ENCODE results near the gene KCNQ2.

Gene KCNQ2

DNA sequence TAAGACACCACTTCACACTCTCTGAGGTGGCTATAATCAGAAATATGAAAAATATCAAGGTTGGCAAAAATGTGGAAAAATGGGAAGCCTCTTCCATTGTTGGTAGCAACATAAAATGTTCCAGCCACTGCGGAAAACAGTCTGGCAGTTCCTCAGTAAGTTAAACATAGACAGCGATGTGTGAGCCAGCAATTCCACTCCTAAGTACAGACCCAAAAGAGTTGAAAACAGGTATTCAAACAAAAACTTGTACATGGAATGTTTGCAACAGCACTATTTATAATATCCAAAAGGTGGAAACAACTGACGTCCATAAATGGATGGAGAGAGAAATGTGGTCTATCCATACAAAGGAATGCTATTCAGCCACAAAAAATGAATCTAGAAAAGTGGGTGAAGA lies 40.8 kb upstream of the KCNQ2 start:
- no peaks in the 10 kb centered on the region; the same call in 1 of the 2 replicates for H3K27me3 ChIP-seq (ENCODE audit: control insufficient read depth, insufficient read depth, low read length)
- H3K4me1 ChIP-seq (ENCODE audit: control insufficient read depth, insufficient read depth, low read length): peaks cover 2% of the 10 kb centered on the region; the same call in 1 of the 2 replicates
- H3K4me3 ChIP-seq (ENCODE audit: low read depth, low read length): no peak overlapping the region
- no peak overlapping the region for H3K27ac ChIP-seq (ENCODE audit: low read depth, low read length)
- no peaks in the 10 kb centered on the region for H3K36me3 ChIP-seq (ENCODE audit: control insufficient read depth, insufficient read depth, low read length)
- H3K9me3 ChIP-seq (ENCODE audit: control insufficient read depth, insufficient read depth, low read depth, low read length): peaks cover 4% of the 10 kb centered on the region; the same call in 1 of the 2 replicates
- H3K9ac ChIP-seq (ENCODE audit: low read length): no peak overlapping the region

DNA sequence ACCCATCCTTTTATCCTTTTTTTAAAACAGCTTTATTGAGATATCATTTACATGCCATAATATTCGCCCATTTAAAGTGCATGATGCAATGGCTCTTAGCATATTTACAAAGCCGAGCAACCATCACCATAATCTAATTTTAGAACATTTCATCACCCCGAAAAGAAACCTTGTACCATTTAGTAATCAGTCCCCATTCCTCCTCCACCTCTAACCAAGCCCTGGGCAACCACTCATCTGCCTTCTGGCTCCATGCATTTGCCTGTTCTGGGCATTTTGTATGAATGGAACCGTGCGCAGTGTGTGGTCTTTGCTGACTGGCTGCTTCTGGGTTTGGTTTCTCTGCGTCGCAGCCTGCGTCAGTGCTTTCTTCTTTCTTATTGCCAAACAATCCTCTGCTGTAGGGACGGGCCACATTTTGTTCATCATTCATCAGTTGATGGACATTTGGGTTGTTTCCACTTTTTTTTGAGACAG lies 36.7 kb upstream of the KCNQ2 start:
- H3K9ac ChIP-seq (ENCODE audit: low read length): no peak overlapping the region
- no peak overlapping the region for H3K27ac ChIP-seq (ENCODE audit: low read depth, low read length)
- H3K4me1 ChIP-seq (ENCODE audit: control insufficient read depth, insufficient read depth, low read length): no peaks in the 10 kb centered on the region
- H3K36me3 ChIP-seq (ENCODE audit: control insufficient read depth, insufficient read depth, low read length): no peaks in the 10 kb centered on the region
- peaks cover 6% of the 10 kb centered on the region; the same call in 1 of the 2 replicates for H3K27me3 ChIP-seq (ENCODE audit: control insufficient read depth, insufficient read depth, low read length)
- peaks cover 9% of the 10 kb centered on the region; the same call in 1 of the 2 replicates for H3K9me3 ChIP-seq (ENCODE audit: control insufficient read depth, insufficient read depth, low read depth, low read length)
- H3K4me3 ChIP-seq (ENCODE audit: low read depth, low read length): no peak overlapping the region

DNA sequence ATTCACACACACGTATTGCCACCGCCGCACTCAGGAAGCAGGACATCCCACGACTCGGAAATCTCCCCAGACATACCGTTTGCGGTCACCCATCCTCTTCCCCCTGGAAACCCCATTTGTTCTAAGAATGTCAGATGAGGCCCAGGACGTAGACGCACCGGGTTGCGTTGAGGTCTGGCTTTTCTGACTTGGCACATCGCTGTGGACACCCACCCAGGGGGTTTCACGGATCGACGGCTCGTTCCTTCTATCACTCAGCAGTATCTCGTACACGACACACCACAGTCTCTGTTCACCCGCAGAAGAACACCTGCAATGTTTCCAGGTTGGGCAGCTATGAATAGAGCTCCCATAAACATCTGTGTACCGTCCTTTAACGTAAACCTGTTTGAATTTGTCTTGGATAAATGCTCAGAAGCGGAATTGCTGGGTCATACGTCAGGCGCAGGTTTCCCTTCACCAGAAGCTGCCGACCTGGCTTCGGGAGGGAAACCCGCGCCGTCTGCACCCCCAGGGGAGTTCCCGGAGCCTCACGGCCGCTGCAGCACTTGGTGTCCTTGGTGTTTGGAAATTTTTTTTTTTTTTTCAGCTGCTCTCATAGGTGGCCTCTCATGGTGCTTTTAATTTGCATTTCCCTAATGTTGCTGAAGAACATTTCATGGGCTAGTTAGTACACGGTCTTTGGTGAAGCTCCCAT lies 35.8 kb upstream of the KCNQ2 start:
- no peaks in the 10 kb centered on the region for H3K4me1 ChIP-seq (ENCODE audit: control insufficient read depth, insufficient read depth, low read length)
- no peak overlapping the region for H3K9ac ChIP-seq (ENCODE audit: low read length)
- no peak overlapping the region for H3K4me3 ChIP-seq (ENCODE audit: low read depth, low read length)
- H3K36me3 ChIP-seq (ENCODE audit: control insufficient read depth, insufficient read depth, low read length): no peaks in the 10 kb centered on the region
- peaks cover 12% of the 10 kb centered on the region; the same call in 1 of the 2 replicates for H3K27me3 ChIP-seq (ENCODE audit: control insufficient read depth, insufficient read depth, low read length)
- no peak overlapping the region for H3K27ac ChIP-seq (ENCODE audit: low read depth, low read length)
- peaks cover 9% of the 10 kb centered on the region; the same call in 1 of the 2 replicates for H3K9me3 ChIP-seq (ENCODE audit: control insufficient read depth, insufficient read depth, low read depth, low read length)

DNA sequence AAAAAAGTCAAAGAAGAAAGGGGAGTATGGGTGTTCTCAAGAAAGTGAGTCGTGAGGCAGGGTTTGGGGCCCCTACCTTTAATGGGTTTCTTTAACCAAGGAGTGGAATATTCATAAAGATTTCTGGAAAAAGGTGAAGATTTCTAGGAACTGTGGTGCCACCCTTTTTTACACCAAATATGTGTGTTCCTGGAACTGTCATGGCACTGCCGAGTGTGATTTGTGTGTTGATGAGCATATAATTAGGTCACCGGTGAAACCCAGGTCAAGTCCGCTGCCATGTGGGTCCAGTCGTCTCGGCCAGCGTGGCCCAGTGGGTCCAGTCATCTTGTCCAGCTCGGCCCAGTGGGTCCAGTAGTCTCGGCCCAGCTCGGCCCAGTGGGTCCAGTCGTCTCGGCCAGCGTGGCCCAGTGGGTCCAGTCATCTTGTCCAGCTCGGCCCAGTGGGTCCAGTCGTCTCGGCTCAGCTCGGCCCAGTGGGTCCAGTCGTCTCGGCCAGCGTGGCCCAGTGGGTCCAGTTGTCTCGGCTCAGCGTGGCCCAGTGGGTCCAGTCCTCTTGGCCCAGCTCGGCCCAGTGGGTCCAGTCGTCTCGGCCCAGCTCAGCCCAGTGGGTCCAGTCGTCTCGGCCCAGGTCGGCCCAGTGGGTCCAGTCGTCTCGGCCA lies 34.8 kb upstream of the KCNQ2 start:
- Histone ChIP-seq H3K27me3 (ENCODE audit: control insufficient read depth, insufficient read depth, low read length) (peaks cover 20% of the 10 kb centered on the region), H3K9me3 (ENCODE audit: control insufficient read depth, insufficient read depth, low read depth, low read length) (peaks cover 9% of the 10 kb centered on the region; the same call in 1 of the 2 replicates)

DNA sequence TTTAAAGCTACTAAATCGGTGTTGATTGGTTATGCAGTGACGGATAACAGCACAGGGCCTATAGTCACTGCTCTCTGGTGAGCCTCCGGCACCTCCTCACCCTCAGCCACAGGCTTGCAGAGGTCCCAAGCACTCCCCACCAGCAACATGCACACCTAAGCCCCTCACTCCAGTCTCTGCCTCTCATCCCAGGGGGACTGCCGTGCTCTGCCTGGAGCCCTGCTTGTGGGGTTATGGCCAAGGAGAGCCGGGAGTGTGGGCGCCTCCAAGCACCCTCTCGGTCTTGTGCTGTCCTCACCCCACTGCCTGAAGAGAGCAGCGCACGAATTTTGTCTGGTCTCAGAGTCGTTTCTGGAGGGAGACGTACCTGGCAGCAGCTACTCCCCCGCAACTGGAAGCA lies 33.3 kb upstream of the KCNQ2 start:
- peaks cover 9% of the 10 kb centered on the region; the same call in 1 of the 2 replicates for H3K9me3 ChIP-seq (ENCODE audit: control insufficient read depth, insufficient read depth, low read depth, low read length)
- H3K4me1 ChIP-seq (ENCODE audit: control insufficient read depth, insufficient read depth, low read length): peaks cover 11% of the 10 kb centered on the region
- peaks cover 26% of the 10 kb centered on the region for H3K27me3 ChIP-seq (ENCODE audit: control insufficient read depth, insufficient read depth, low read length)
- H3K36me3 ChIP-seq (ENCODE audit: control insufficient read depth, insufficient read depth, low read length): no peaks in the 10 kb centered on the region
- no peak overlapping the region for H3K9ac ChIP-seq (ENCODE audit: low read length)
- H3K27ac ChIP-seq (ENCODE audit: low read depth, low read length): no peak overlapping the region
- H3K4me3 ChIP-seq (ENCODE audit: low read depth, low read length): no peak overlapping the region

More for the DNA sequence above, 34.8 kb upstream of the KCNQ2 start:
- Histone ChIP-seq H3K27ac (ENCODE audit: low read depth, low read length) (no peak overlapping the region), H3K9ac (ENCODE audit: low read length) (no peak overlapping the region), H3K4me3 (ENCODE audit: low read depth, low read length) (no peak overlapping the region), H3K4me1 (ENCODE audit: control insufficient read depth, insufficient read depth, low read length) (peaks cover 8% of the 10 kb centered on the region), H3K36me3 (ENCODE audit: control insufficient read depth, insufficient read depth, low read length) (no peaks in the 10 kb centered on the region)

DNA sequence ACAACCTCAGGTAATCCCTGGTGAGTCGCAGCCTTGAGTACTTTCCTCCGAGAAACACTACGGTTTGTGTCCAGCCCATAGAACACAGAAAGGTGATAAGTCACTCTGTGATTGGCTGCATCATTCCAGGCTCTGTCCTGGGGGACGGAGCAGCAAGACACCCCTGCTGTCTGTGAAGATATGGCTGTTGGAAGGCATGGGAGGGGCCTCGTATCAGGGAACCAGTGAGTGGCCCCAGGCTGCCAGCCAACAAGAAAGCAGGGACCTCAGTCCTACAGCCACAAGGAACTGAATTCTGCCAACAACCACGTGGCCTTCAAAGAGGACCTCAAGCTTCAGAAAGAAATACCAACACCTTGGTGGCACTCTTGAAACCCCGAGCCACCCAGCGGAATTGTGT lies 32.8 kb upstream of the KCNQ2 start:
- no peak overlapping the region for H3K4me3 ChIP-seq (ENCODE audit: low read depth, low read length)
- H3K36me3 ChIP-seq (ENCODE audit: control insufficient read depth, insufficient read depth, low read length): no peaks in the 10 kb centered on the region
- peaks cover 9% of the 10 kb centered on the region; the same call in 1 of the 2 replicates for H3K9me3 ChIP-seq (ENCODE audit: control insufficient read depth, insufficient read depth, low read depth, low read length)
- peaks cover 30% of the 10 kb centered on the region for H3K27me3 ChIP-seq (ENCODE audit: control insufficient read depth, insufficient read depth, low read length)
- peaks cover 11% of the 10 kb centered on the region for H3K4me1 ChIP-seq (ENCODE audit: control insufficient read depth, insufficient read depth, low read length)
- H3K27ac ChIP-seq (ENCODE audit: low read depth, low read length): no peak overlapping the region
- H3K9ac ChIP-seq (ENCODE audit: low read length): no peak overlapping the region

DNA sequence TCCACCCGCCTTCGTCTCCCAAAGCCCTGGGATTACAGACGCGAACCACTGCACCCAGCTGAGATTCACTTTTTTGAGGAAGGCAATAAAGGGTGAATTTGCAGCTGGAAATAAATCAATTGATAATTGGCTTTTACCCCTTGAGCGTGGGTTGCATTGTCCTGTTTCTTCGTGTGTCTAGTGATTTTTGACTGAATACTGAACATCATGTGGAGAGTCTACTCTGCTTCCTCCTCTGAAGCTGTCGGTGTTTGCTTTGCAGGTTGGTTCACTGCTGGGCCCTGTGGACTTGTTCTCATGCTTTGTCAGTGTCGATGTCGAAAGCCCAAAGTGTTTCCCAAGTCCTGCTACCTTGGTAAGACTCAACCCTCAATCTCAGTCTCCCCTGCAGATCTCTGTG lies 32.2 kb upstream of the KCNQ2 start:
- no peak overlapping the region for H3K9ac ChIP-seq (ENCODE audit: low read length)
- H3K4me3 ChIP-seq (ENCODE audit: low read depth, low read length): no peak overlapping the region
- no peak overlapping the region for H3K27ac ChIP-seq (ENCODE audit: low read depth, low read length)
- no peaks in the 10 kb centered on the region for H3K36me3 ChIP-seq (ENCODE audit: control insufficient read depth, insufficient read depth, low read length)
- peaks cover 11% of the 10 kb centered on the region for H3K4me1 ChIP-seq (ENCODE audit: control insufficient read depth, insufficient read depth, low read length)
- peaks cover 9% of the 10 kb centered on the region; the same call in 1 of the 2 replicates for H3K9me3 ChIP-seq (ENCODE audit: control insufficient read depth, insufficient read depth, low read depth, low read length)
- peaks cover 37% of the 10 kb centered on the region for H3K27me3 ChIP-seq (ENCODE audit: control insufficient read depth, insufficient read depth, low read length)

DNA sequence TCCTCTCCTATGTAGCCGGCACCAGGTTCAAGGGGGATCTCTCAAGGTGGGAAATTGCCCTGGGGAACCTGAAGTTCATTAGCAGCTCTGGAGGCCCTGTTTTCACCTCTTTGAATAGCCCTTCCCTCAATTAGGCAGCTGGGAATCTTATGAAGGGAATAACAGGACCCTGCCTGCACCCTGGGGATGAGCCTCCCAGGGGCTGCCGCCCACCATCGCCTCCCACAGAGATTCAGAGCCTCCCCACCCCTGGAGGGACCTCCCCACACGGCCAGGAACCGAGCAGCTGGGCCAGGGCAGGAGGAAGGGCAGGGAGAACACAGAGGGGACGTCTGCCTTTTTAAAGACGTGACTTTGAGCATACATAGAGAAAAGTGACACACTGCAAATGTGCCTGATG lies 31.1 kb upstream of the KCNQ2 start:
- Histone ChIP-seq H3K4me3 (ENCODE audit: low read depth, low read length) (no peak overlapping the region), H3K27ac (ENCODE audit: low read depth, low read length) (no peak overlapping the region), H3K9me3 (ENCODE audit: control insufficient read depth, insufficient read depth, low read depth, low read length) (peaks cover 9% of the 10 kb centered on the region; the same call in 1 of the 2 replicates), H3K36me3 (ENCODE audit: control insufficient read depth, insufficient read depth, low read length) (no peaks in the 10 kb centered on the region), H3K9ac (ENCODE audit: low read length) (no peak overlapping the region), H3K27me3 (ENCODE audit: control insufficient read depth, insufficient read depth, low read length) (peaks cover 43% of the 10 kb centered on the region), H3K4me1 (ENCODE audit: control insufficient read depth, insufficient read depth, low read length) (peaks cover 14% of the 10 kb centered on the region)

DNA sequence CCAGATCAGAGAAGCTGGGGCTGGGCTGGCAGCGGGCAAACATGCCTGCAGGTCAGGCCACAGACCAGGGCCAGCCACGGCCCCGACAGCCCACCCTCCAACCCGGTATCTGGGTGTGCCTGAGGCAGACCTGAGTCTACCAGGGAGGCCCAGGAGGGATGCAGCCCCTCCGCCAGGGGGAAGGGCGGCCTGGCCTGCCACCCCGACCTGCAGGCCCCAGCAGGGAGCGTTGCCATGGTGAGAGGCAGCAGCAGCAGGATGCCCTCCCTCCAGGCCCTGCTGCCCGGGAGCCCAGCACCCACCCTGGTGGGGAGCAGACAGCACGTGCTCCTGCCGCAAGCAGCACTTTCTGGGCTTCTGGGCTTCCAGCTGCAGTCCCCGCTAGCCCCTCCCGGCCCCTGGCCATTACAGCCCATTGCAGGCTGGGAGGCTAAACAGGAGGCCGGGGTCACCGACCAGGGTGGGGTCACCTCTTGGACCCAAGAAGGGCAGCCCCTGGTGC lies 30.3 kb upstream of the KCNQ2 start:
- no peak overlapping the region for H3K9ac ChIP-seq (ENCODE audit: low read length)

DNA sequence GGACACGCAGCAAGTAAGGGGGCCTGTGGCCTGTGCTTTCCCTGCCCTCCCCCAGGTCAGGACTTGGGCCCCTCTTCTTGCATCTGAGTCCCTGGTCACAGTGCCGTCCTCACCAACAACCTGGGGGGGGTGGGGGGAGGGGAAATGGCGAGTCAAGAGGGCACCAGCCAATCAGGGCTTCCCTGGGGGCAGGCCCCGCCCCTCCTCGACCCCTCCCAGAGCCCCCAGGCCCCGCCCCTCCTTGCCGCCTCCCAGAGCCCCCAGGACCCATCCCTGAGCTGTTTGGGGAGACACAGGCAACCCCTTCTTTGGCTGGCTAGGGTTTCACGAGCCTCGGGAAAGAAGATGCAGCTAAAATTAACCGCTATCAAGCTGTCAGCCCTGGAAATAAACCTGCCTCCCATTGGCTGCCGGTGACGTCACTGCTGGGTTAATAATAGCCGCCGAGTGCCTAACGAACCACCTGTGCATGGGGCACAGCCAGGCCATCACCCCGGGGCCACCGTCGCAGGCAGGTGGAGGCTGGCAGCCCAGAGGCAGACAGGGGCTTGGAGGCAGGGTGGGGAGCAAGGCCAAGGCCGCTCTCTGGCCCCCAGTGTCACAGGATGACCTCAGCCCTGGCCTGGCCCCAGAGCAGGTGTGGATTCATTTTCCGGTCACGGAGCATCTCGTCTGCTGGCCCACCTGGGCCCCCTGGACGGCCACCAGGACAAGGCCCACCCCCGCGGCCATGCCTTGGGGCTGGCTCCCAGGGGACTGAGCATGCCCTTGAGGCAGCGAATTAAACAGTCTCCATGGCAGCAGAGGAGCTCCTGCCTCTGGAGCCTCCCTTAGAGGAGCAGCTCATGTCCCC lies 29.6 kb upstream of the KCNQ2 start:
- Histone ChIP-seq H3K4me3 (ENCODE audit: low read depth, low read length) (peak overlapping the region; percentile 51), H3K4me1 (ENCODE audit: control insufficient read depth, insufficient read depth, low read length) (peaks cover 26% of the 10 kb centered on the region), H3K9me3 (ENCODE audit: control insufficient read depth, insufficient read depth, low read depth, low read length) (peaks cover 5% of the 10 kb centered on the region; the same call in 1 of the 2 replicates), H3K9ac (ENCODE audit: low read length) (no peak overlapping the region), H3K27me3 (ENCODE audit: control insufficient read depth, insufficient read depth, low read length) (peaks cover 57% of the 10 kb centered on the region), H3K36me3 (ENCODE audit: control insufficient read depth, insufficient read depth, low read length) (no peaks in the 10 kb centered on the region), H3K27ac (ENCODE audit: low read depth, low read length) (no peak overlapping the region)

More for the DNA sequence above, 30.3 kb upstream of the KCNQ2 start:
- H3K27me3 ChIP-seq (ENCODE audit: control insufficient read depth, insufficient read depth, low read length): peaks cover 51% of the 10 kb centered on the region
- no peak overlapping the region for H3K4me3 ChIP-seq (ENCODE audit: low read depth, low read length)
- peaks cover 5% of the 10 kb centered on the region; the same call in 1 of the 2 replicates for H3K9me3 ChIP-seq (ENCODE audit: control insufficient read depth, insufficient read depth, low read depth, low read length)
- H3K36me3 ChIP-seq (ENCODE audit: control insufficient read depth, insufficient read depth, low read length): no peaks in the 10 kb centered on the region
- H3K4me1 ChIP-seq (ENCODE audit: control insufficient read depth, insufficient read depth, low read length): peaks cover 20% of the 10 kb centered on the region
- no peak overlapping the region for H3K27ac ChIP-seq (ENCODE audit: low read depth, low read length)
